Stimulated activated CD8-positive, alpha-beta memory T cell treated with anti-CD3 and anti-CD28 coated beads, Interleukin-15, amount 100 ng/mL, for 4 hours (primary cell): ENCODE data around the gene KCNH1.
"Not testable (repeated sequence)": the region's sequence is repeated elsewhere in the genome, so short reads cannot be mapped to it uniquely, and the experiment has no call there.

Experiments used
- DNase-seq, 2 donors: peaks; one replicate each; pipeline ENCODE4 v3.0.0-alpha.2; 2020; ENCODE audit warnings: low read depth in 2 of 2

Gene KCNH1

DNA sequence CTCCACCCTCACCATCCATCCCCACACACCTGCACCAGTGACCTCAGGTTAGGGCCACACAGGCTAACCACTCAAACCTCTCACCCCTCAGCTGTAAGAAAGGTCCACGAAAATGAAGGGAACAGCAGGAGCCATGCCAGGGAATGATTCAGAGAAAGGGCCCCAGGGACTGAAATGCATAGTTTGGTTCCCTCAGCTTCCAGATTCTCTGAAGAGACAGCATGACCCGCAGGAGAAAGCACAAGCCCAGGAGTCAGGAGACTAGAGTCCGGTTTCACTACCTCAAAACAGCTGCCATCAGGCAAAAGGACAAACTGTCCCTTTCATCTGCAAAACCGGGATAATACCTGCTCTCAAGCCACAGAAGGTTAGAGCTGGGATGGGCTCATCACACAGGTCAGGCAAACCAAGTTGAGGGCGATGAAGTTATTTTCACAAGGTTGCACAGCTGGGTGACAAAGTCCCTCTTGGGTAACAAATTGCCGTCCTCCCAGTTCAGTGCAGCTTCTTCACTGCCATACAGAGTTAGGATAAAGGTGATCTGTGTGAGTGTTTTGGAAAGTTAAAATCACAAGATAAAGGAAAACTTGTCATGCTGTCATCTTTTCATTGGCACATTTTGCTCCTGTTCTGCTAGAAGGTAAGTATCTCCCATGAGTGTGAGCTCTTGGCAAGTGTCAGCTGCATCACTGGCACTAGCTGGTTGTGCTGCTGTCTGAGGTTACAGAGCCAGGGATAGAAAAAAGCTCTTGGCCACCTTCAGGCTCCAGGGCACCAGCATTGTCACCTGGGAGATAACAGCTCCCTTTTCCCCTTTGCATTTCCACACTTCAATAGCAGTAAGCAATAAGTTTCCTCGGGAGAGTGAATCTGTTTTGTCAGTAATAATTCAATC is 120.4 kb downstream of the KCNH1 start:
- DNase-seq: no peak

DNA sequence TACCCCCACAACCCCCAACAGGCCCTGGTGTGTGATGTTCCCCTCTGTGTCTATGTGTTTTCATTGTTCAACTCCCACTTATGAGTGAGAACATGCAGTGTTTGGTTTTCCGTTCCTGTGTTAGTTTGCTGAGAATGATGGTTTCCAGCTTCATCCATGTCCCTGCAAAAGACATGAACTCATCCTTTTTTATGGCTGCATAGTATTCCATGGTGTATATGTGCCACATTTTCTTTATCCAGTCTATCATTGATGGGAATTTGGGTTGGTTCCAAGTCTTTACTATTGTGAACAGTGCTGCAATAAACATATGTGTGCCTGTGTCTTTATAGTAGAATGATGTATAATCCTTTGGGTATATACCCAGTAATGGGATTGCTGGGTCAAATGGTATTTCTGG is 122.8 kb downstream of the KCNH1 start:
- DNase-seq: not testable (repeated sequence)

DNA sequence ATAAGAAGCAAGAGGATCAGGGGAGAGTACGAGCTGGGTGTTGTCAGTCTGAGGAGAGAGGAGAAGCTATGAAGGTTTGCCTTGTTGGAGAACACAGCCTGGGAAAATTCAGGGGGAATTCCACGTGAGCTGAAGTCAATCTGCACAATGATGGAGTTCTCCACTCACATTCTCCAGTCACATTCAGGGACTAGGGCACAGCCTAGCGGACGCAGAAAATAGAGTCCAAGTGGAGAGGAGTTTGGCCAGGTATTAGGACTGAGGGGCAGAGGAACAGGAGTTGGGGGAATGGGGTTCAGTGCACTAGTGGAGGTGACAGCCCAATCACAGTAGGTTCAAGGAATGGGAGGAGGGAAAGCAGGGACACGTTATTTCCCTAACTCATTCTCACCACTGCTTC is 124.0 kb downstream of the KCNH1 start:
- no peak for DNase-seq

DNA sequence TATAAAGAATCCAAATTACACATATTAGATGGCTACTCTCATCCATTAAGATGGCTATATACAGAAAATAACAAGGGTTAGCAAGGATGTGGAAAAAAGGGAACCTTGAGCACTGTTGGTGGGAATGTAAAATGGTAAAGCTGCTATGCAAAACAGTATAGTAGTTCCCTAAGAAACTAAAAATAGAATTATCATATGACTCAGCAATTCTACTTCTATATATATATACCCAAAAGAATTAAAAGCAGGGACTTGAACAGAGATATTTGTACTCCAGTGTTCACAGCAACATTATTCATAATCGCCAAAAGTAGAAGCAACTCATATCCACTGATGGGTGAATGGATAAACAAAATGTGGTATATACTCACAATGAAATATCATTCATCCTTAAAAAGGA is 126.1 kb downstream of the KCNH1 start:
- no peak for DNase-seq

DNA sequence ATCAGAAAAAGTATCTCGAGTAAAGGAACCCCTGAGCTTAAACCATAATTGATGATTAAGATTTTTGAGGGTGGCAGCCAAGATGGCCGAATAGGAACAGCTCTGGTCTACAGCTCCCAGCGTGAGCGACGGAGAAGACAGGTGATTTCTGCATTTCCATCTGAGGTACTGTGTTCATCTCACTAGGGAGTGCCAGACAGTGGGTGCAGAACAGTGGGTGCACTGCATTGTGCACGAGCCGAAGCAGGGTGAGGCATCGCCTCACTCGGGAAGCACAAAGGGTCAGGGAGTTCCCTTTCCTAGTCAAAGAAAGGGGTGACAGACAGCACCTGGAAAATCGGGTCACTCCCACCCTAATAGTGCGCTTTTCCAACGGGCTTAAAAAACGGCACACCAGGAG is 138.0 kb downstream of the KCNH1 start:
- DNase-seq: not testable (repeated sequence)

DNA sequence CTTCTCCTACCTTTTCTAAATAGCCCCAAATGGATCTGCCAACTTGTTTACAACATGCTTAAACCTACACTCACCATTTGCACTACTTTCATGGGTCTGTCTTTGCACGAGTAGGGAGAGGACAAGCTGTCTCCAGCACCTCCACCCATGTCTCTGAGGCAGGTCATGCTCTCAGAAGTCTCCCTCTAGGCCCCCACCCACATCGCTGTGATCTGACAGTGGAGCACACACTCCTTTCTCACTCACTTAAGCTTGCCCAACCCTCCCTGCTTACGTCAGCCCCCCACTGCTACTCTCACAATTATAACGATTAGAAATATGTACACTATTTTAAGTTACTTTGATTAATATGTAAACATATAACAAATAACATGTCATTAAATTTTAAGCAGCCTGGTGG is 141.1 kb downstream of the KCNH1 start:
- no peak for DNase-seq

DNA sequence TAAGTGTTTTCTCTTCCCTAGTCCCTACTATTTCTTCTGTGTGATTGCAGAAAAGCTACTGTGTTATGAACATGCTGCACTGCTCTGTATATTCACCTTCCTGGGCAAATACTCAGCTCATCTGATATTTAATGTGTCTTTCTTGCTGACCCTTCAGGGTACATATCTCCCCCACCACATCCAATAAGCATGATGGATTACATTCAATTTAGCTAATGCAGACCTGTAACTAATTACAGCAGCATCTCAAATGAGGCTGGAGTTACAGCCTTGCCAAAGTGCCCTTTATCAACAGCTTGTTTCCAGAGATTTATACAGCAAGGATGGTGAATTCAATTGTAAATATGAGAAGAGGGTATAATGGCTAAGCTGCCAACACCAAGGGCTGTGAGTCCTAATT is 144.0 kb downstream of the KCNH1 start:
- no peak for DNase-seq

DNA sequence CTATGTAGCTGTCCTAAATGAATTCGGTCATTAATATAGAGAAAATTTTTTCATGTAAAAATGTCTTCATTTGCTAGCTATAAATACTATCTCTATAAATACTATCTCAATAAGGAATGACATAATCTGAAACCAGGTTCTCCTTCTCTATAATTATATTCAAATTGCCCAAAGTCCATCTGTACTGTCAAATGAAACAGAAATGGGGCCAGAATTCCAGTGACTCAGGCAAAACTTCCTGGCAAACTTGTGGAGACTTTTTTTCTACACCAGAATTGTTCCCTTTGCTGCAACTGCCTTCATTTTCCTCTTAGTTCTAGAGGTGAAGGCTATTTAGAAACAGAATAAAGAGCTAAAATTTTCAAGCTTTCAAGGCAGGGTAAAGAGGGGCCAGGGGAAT is 152.5 kb downstream of the KCNH1 start:
- DNase-seq: no peak

DNA sequence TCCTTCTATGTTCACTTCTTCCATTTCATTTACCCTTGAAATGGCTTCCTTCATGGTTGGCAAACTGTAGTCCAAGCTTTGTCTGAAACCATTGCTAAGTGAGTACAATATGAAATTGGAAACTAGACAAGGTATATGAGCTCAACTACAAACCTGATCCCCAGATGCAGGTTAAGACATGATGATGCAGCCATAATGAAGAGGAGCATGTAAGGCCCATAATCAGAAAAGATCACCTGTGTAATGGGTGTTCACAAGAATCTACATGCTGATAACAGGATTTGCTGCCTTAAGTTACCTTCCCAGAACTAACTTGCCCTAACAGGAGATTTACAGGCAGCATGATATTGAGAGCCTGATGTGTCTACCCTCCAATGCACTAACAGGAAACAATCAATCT is 153.9 kb downstream of the KCNH1 start:
- no peak for DNase-seq

DNA sequence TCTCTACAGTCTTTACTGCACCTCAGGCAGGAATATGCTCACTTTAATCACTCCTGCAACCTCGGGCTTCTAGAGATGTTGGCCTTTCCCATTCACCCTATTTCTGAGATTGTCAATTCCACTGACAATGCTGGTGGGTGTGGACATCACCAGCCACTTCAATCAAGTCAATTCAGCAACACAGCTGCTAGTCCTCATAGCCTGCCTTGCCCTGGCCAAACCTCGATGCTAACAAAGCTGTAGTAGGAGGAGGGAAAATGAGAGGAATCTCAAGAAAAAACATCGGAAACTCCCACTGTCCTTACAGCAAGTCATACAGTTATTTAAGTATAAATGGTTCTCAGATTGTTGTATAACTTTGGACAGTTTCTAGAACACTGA is 155.0 kb downstream of the KCNH1 start:
- no peak for DNase-seq

DNA sequence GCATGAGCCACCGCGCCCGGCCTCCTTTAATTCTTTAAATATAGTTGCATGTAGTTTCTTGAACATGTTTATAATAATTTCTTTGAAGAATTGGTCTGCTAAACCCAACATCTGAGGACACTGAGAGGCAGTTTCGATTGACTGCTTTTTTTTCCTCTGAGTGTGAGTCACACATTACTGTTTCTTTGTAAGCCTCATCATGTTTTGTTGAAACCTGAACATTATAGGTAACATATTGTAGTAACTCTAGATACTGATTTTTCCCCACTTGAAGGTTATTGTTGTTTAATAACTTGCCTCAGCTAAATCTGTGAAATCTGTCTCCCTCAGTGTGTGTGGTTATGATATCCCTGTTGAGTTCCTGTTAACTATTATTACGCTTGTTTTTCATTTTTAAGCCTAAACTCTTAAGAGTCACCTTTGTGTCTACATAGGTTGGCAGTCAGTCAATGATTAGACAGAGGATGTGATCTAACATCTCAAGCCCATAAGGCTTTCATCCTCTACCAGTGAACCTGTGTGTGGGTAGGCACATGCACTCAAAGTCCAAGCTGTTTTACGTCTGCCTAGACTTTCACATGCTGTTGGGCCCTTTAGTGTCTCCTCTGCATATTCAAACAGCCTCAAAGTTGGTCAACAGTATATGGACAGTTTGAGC is 155.5 kb downstream of the KCNH1 start:
- no peak for DNase-seq

DNA sequence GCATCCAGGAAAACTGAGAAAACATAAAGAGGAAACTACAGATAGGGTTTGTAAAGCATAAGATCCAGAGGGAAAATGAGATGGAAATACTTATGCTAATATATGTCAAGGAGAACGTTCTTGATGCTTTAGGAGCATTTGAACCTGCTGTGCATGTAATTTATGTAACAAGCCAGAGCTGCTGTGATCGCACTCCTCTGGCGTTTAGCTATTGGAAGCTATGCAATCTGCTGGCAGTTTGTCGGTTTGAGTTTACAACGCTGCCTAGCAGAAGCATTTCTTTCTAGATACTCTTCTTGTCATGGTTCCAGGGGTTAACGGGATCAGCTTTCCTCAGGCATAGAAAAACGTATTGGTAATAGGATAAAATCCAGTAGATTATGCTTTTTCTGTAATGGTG is 182.7 kb downstream of the KCNH1 start:
- DNase-seq: no peak

DNA sequence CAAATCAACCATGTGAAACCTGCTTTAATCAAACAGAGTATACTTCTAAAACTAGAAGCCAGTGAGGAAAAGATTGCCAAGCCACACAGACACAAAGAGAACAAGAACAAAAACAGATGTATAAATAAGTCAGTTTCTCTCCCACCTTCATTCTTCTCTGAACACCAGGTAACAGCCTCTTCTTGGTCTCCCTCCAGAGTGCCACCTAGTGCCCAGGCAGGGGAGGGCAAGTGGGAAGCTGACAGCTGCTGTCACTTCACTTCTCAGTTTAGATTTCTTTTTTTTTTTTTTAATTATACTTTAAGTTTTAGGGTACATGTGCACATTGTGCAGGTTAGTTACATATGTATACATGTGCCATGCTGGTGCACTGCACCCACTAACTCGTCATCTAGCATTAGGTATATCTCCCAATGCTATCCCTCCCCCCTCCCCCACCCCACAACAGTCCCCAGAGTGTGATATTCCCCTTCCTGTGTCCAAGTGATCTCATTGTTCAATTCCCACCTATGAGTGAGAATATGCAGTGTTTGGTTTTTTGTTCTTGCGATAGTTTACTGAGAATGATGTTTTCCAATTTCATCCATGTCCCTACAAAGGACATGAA is 183.9 kb downstream of the KCNH1 start:
- DNase-seq: peak in 1 of 2 donors; percentile 6

DNA sequence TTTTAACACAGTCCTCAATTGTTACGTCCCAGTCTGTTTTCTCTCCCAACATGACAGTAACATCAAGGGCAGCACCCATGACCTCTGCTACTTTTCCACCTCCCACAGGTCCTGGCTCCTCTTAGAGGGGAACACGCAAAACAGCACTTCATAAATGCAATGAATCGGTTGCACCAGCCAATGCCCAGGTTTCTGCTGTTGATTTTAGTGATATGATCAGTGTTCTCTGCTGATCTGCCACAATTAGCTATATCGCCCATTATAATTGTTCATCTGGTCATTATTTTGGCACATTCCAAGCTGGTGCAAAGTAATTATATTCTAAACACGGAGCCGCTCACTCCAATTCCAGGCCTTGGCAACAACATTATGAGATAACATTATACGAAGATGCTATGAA is 184.5 kb downstream of the KCNH1 start:
- DNase-seq: no peak

DNA sequence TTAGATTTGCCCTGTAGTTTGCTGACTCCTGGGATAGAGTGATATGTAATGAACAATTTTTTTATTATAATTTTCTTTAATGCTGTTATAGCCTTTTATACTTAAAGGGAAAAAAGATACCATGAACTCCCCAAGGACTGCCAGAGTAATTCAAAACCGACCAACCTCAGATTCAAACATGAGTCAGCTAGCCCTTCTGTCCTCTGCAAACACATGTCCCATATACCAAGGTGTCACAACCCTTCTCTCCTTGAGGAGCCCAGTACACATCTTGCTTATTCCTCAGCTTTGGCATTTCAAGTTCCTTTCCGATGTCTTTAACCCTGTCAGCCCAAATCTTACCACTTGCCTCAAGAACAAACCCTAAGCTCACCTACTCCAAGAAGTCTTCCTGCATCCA is 184.9 kb downstream of the KCNH1 start:
- no peak for DNase-seq

DNA sequence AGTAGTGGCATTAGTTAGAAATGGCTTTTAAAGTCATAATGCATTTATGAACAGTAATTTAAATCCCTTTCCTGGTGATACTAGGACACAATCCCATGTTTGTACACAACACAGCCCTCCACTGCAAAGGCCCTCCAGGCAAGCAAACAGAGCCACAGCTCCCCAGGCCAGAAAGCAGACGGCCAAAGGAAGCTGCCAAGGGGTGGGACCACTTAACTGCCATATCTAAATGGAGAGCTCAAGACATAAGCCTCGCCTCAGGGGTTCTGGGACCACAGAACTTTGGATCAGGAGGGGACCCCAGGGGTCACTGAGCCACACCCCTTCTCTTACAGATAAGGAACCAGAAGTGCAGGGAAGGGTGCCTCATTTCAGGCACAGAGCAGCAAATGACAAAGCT is 189.7 kb downstream of the KCNH1 start:
- DNase-seq: no peak

DNA sequence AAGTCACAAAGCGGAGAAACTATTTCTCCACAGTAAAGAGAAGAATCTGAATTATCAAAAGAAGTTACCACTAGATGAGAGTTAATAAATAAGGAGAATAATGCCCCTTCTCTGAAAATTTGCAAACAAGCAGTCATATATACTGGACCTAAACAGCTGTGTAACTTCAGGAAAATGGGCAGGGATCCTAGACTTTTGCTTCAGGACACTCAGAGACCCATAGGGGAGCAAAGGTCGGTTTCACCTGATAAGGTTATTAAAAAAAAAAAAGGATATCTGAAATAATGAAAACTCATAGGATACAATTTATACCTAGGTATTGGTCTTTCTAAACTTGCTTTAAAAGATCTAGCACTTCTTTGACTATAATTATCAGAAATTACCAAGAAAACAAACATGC is 191.4 kb downstream of the KCNH1 start:
- DNase-seq: no peak

DNA sequence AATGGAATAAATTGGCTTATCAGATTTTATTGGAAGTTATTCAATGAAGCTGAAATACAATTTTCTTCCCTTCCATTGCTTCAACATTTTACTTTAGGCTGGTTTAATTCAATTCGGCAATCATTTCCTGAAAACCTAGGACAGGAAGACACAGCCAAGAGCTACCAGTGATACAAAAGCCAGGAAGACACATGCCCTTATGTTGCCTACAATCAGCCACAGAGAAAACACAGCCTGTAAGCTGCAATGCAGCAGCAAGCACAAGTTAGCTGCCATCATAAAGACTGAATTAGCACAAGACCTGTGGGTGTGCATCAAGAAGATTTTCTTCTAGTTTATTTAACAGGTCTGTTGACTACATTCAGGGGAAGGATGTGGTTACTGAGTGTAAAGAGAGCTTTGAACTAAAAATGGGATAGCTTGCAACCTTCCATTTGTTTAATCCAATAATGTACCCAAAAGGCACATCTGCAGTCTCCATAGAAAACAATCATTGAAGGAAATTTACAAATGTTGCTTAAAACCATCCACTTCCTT is 193.8 kb downstream of the KCNH1 start:
- no peak for DNase-seq

DNA sequence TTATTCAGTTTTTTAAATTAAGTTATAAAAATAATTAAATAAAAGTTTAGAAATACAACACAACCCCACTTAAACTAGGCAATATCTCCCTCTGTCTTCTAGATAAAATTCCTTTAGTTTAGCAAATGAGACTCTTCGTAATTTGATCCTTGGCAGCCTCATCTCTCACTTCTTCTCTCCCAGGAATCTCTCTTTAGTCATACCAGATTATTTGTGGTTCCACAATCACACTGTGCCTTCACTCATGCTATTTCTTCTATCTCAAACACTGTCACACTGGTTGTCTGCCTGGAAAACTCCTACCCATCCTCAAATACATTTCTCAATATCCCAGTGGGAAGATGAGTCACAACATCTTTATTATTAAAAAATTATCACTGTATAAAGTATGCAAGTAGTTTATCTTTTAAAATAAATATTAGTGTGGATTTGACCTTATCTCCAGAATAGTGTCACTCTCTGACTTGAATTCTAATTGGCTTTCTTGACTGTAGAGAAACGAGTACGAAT is 195.5 kb downstream of the KCNH1 start:
- DNase-seq: no peak

DNA sequence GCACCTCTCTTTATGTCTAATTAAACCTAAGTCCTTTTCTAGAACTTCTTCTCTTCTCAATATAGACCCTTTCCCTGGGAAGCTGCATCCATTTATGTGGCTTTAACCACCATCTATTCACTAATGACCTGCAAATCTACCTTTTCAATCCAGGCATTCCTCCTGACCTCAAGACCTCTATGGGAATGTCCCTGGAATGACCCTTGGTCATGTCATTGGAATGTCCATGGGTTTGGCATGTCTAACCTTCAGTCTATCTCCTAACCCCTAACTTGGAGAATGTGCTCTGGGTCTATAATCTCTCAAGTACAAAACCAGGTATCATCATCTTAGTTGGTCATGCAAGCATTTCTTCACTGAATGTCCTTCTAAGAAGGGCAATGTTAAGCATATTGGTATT is 196.1 kb downstream of the KCNH1 start:
- no peak for DNase-seq

DNA sequence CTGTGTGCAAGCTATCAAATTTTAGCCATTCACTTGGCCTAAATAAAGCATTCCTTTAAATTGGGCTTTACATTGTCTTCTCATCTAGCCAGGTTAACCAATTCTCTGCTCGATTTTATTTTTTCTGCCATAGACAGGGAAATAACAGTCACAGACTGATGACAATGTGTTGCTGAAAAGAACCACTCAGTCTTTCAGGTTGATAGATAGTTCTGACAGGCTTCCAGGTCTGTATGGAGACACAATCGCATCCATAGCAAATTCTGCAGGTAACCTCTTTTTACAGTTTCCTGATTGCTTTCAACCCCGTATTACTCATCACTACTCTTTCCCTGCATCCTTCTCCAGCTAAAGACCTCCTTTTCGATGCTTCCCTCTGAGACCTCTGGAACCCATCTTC is 198.0 kb downstream of the KCNH1 start:
- DNase-seq: no peak

DNA sequence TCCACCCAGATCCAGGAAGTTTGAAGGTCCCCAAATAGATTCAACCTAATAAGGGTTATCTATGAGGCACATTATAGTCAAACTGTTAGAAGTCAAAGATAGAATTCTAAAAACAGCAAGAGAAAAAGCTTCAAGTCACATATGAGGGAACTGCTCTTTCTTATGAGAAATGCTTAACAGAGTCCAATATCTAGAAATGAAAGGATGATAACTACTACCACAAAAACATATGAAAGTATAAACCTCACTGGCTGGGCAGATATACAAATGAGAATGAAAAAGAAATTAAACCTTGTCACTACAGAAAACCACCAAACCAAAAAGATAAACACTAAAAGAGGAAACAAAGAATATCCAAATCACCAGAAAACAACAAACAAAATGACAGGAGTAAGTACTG is 201.8 kb downstream of the KCNH1 start:
- no peak for DNase-seq

DNA sequence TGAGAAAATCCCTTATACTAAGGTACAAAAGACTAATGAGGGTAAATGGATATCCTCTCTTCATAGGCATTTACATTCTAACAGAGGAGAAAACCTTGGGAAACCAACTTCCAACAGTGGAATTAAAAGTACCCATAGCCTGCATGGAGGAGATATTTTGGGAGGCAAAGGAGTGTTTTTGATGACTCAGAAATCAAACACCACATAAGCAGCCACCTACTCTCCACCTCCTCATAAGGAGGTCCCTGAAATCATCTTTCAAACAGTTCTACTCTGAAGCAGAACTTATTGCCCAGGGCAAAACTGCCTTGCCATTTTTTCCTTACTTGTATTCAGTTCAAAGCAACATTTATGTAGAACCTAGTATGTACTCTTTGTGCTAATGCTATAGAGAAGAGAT is 211.3 kb downstream of the KCNH1 start:
- no peak for DNase-seq
